HCT116 (cell line): ENCODE results near the gene MT1X. TPM values are rescaled to one million over a fixed set of nuclear protein-coding genes. Genes with fewer than 3 reads are reported as not detected.
A peak's percentile ranks its signal among the peaks of the same experiment; 100 is the strongest.

Experiments
- ATAC-seq: fragments of 200-7000 bp; cut with Tn5 transposase; 2 replicates; pipeline ENCODE4 v1.9.1; 2020; ENCODE audit warnings: mild to moderate bottlenecking, moderate library complexity
- BruUV-seq: library from RNA; stranded (reverse); fragments of 400-500 nt; replicated peaks from 2 replicates; lab custom pipeline; 2021; lab: Mats Ljungman, UMichigan
- CTCF ChIA-PET: fragments of 300-600 bp; sonication (Branson Sonifier 250); formaldehyde crosslinking; loops from one replicate; lab custom pipeline; 2021; ENCODE audit warnings: antibody characterized with exemption; lab: Charles Lee
- POLR2A ChIA-PET: fragments of 300-600, 350-600 bp; sonication (Branson Sonifier 250); formaldehyde crosslinking; loops from one replicate; lab custom pipeline; 2021; ENCODE audit warnings: antibody characterized with exemption; lab: Charles Lee
- RAD21 ChIA-PET, 2 experiments: fragments of 300-600 bp; sonication (Branson Sonifier 250); formaldehyde crosslinking; loops; one replicate each; lab custom pipeline; 2023; ENCODE audit warnings: low total read pairs in 2 of 2; ENCODE audit not compliant: uncharacterized antibody in 2 of 2, unreplicated experiment in 2 of 2, low non-redundant PET in 1 of 2; lab: Charles Lee
- DNase-seq: peaks from one replicate; pipeline ENCODE4 v3.0.0-alpha.2; 2010; ENCODE audit warnings: low read depth, low spot score
- H2AFZ ChIP-seq: fragments of 200-600 bp; shearing (Covaris generic), sonication (generic); 2 replicates; pipeline ENCODE4 v1.6.1; 2017; ENCODE audit warnings: low read depth, mixed run types, mixed read lengths, antibody characterized with exemption, low read length; ENCODE audit not compliant: poor library complexity, severe bottlenecking
- H3K27ac ChIP-seq: 2 replicates; pipeline ENCODE4 v1.5.1; 2012; ENCODE audit warnings: low read depth, low read length
- H3K27me3 ChIP-seq: fragments of 200-600 bp; sonication (generic); 2 replicates; pipeline ENCODE4 v1.6.1; 2016; ENCODE audit warnings: mixed run types, low read length, mixed read lengths; ENCODE audit not compliant: insufficient read depth
- H3K36me3 ChIP-seq, 2 experiments: fragments of 200-500 bp in 1 of 2; fragments of 200-600 bp in 1 of 2; sonication (Bioruptor generic) in 1 of 2; sonication (generic) in 1 of 2; 2 replicates each; pipeline versions ENCODE4 v1.5.1 to v1.6.1; 2014 to 2016; ENCODE audit warnings: low read length in 2 of 2, inconsistent platforms in 1 of 2, mixed read lengths in 1 of 2, mixed run types in 1 of 2; ENCODE audit not compliant: insufficient read depth in 2 of 2, control insufficient read depth in 1 of 2
- H3K4me1 ChIP-seq, 2 experiments: fragments of 200-600 bp in 1 of 2; sonication (generic) in 1 of 2; 2 replicates each; pipeline versions ENCODE4 v1.5.1 to v1.6.1; 2012 to 2017; ENCODE audit warnings: low read length in 2 of 2, inconsistent platforms in 1 of 2, mild to moderate bottlenecking in 1 of 2, mixed read lengths in 1 of 2, mixed run types in 1 of 2, moderate library complexity in 1 of 2; ENCODE audit not compliant: insufficient read depth in 2 of 2, control insufficient read depth in 1 of 2
- H3K4me2 ChIP-seq: fragments of 200-600 bp; sonication (generic); 2 replicates; pipeline ENCODE4 v1.6.1; 2017; ENCODE audit warnings: mixed run types, low read length, mixed read lengths
- H3K4me3 ChIP-seq, 2 experiments: fragments of 200-600 bp in 1 of 2; sonication (generic) in 1 of 2; replicated peaks in 1 of 2; 2 replicates each; pipeline ENCODE4 v1.5.1; 2011 to 2016; ENCODE audit warnings: low read length in 2 of 2, control low read depth in 1 of 2, low read depth in 1 of 2, mild to moderate bottlenecking in 1 of 2, mixed read lengths in 1 of 2, mixed run types in 1 of 2
- H3K79me2 ChIP-seq: fragments of 200-600 bp; sonication (generic); 2 replicates; pipeline ENCODE4 v1.6.1; 2017; ENCODE audit warnings: mild to moderate bottlenecking, mixed run types, low read length, moderate library complexity, mixed read lengths; ENCODE audit not compliant: insufficient read depth
- H3K9ac ChIP-seq: fragments of 200-600 bp; sonication (generic); 2 replicates; pipeline ENCODE4 v1.6.1; 2016; ENCODE audit warnings: low read length, mixed read lengths
- H3K9me2 ChIP-seq: fragments of 200-600 bp; sonication (generic), shearing (Covaris generic); 2 replicates; pipeline ENCODE4 v1.6.1; 2017; ENCODE audit warnings: mixed run types, mild to moderate bottlenecking, moderate library complexity; ENCODE audit not compliant: insufficient read depth
- H3K9me3 ChIP-seq, 2 experiments: fragments of 200-500 bp in 1 of 2; fragments of 200-600 bp in 1 of 2; sonication (Bioruptor generic) in 1 of 2; sonication (generic) in 1 of 2; 2 replicates each; pipeline ENCODE4 v1.6.1; 2014 to 2017; ENCODE audit warnings: low read length in 2 of 2, mixed read lengths in 2 of 2, inconsistent platforms in 1 of 2, low read depth in 1 of 2, mild to moderate bottlenecking in 1 of 2, mixed run types in 1 of 2, moderate library complexity in 1 of 2; ENCODE audit not compliant: control insufficient read depth in 1 of 2, insufficient read depth in 1 of 2
- H4K20me1 ChIP-seq: fragments of 200-600 bp; sonication (generic), shearing (Covaris generic); 2 replicates; pipeline ENCODE4 v1.6.1; 2017; ENCODE audit warnings: mixed run types, mild to moderate bottlenecking, moderate library complexity; ENCODE audit not compliant: insufficient read depth
- CBX3 ChIP-seq: IDR thresholded peaks from 2 replicates; pipeline ENCODE4 v1.6.1; 2012; ENCODE audit warnings: low read depth
- EZH2 ChIP-seq: fragments of 200-600 bp; sonication (generic); IDR thresholded peaks from 2 replicates; pipeline ENCODE4 v1.6.1; 2017; ENCODE audit warnings: antibody characterized with exemption, mixed run types
- EZH2phosphoT487 ChIP-seq: fragments of 200-600 bp; IDR thresholded peaks from 2 replicates; pipeline ENCODE4 v1.6.1; 2018; ENCODE audit warnings: antibody characterized with exemption, borderline replicate concordance
- POLR2AphosphoS5 ChIP-seq: IDR thresholded peaks from 2 replicates; pipeline ENCODE4 v1.6.1; 2011; ENCODE audit warnings: mild to moderate bottlenecking, low read depth, low read length, moderate library complexity
- REST ChIP-seq: IDR thresholded peaks from 2 replicates; pipeline ENCODE4 v1.6.1; 2012; ENCODE audit warnings: low read depth
- SIN3A ChIP-seq: IDR thresholded peaks from 2 replicates; pipeline ENCODE4 v1.6.1; 2012; ENCODE audit warnings: low read depth
- TCF7L2 ChIP-seq: IDR thresholded peaks from 2 replicates; pipeline ENCODE4 v1.7.0; 2011; ENCODE audit warnings: borderline replicate concordance, inconsistent platforms; ENCODE audit not compliant: insufficient read depth, insufficient read length; ENCODE audit errors: extremely low read depth
- YY1 ChIP-seq: IDR thresholded peaks from 2 replicates; pipeline ENCODE4 v1.6.1; 2011; ENCODE audit warnings: low read length, low read depth, moderate library complexity, mild to moderate bottlenecking; ENCODE audit not compliant: insufficient replicate concordance; ENCODE audit errors: extremely low read depth
- ZBTB33 ChIP-seq: IDR thresholded peaks from 2 replicates; pipeline ENCODE4 v1.6.1; 2011; ENCODE audit warnings: mild to moderate bottlenecking, low read length, moderate library complexity; ENCODE audit not compliant: insufficient replicate concordance; ENCODE audit errors: extremely low read depth
- ZFX ChIP-seq: fragments of 450-650 bp; IDR thresholded peaks from 2 replicates; pipeline ENCODE4 v1.6.1; 2017
- ZNF274 ChIP-seq: fragments of 200-500 bp; sonication (Bioruptor generic); IDR thresholded peaks from 2 replicates; pipeline ENCODE4 v1.6.1; 2014; ENCODE audit warnings: mild to moderate bottlenecking, low read depth, low read length, inconsistent platforms
- intact Hi-C: fragments of 100-400 bp; cut with micrococcal nuclease; formaldehyde crosslinking; loops from 2 replicates; pipeline ENCODE4 v1.10.0; 2022
- total RNA-seq: library from RNA; stranded (reverse); gene quantifications from one replicate; pipeline ENCODE4 v1.2.1, GENCODE V29; 2021; ENCODE audit not compliant: unreplicated experiment
- TF ChIP-seq, protein P1 (sequence below): IDR thresholded peaks from 2 replicates; pipeline ENCODE4 v1.6.1; 2012

Gene MT1X
- total RNA-seq, 1 experiment from 2014 or later = 50.2 TPM

GRCh38 chr16:56684256-56684925 is 2.1 kb downstream of the MT1X start:
- RAD21 ChIA-PET = no interaction called here
- no peak for TF ChIP-seq EZH2
- no peak for TF ChIP-seq ZNF274
- no peak for TF ChIP-seq ZFX
- peak; percentile 35; the same call in 1 of the 2 replicates for TF ChIP-seq POLR2AphosphoS5
- DNase-seq (no peak), ATAC-seq (no peak)
- Histone ChIP-seq H3K9me3 (no peaks in the 10 kb centered on the region), H3K4me1 (peaks cover 17 to 37% of the 10 kb centered on the region in 2 experiments), H3K79me2 (no peaks in the 10 kb centered on the region), H3K4me2 (no peak overlapping the region), H3K36me3 (no peaks in the 10 kb centered on the region), H3K27me3 (no peaks in the 10 kb centered on the region), H4K20me1 (no peaks in the 10 kb centered on the region), H2AFZ (no peak overlapping the region), H3K9ac (no peak overlapping the region), H3K4me3 (no peak overlapping the region), H3K27ac (no peak overlapping the region), H3K9me2 (no peaks in the 10 kb centered on the region)
- CTCF ChIA-PET = no interaction called here
- intact Hi-C loops = loop anchor here (5.0 kb wide), 2 partner anchors 57 to 1182 kb away; partner anchors contain the start of gene MT1E
- POLR2A ChIA-PET = interaction anchor here (1.2 to 2.4 kb wide), 2 partner anchors 59 to 76 kb away, joined by 4 to 9 read pairs; partner anchors contain the start of genes MT1E and MT2A
- BruUV-seq = no TSS peak

GRCh38 chr16:56684926-56685590 is 2.8 kb downstream of the MT1X start:
- CTCF ChIA-PET = no interaction called here
- H2AFZ ChIP-seq = no peak overlapping the region
- TF ChIP-seq, protein P1, sequence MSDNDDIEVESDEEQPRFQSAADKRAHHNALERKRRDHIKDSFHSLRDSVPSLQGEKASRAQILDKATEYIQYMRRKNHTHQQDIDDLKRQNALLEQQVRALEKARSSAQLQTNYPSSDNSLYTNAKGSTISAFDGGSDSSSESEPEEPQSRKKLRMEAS = no peak
- TF ChIP-seq SIN3A = no peak
- no peak for TF ChIP-seq EZH2phosphoT487
- no peak for TF ChIP-seq ZBTB33
- TF ChIP-seq CBX3 = no peak
- no peak for TF ChIP-seq YY1
- no peak for TF ChIP-seq REST
- no peak for TF ChIP-seq TCF7L2

More at GRCh38 chr16:56684926-56685590, 2.8 kb downstream of the MT1X start:
- ChIA-PET POLR2A (no interaction called here), RAD21 (no interaction called here)
- Histone ChIP-seq H3K9ac (no peak overlapping the region), H3K4me3 (no peak overlapping the region), H3K79me2 (no peaks in the 10 kb centered on the region), H3K9me3 (no peaks in the 10 kb centered on the region), H3K4me1 (peaks cover 18 to 36% of the 10 kb centered on the region in 2 experiments), H3K9me2 (no peaks in the 10 kb centered on the region), H3K27ac (no peak overlapping the region), H3K36me3 (no peaks in the 10 kb centered on the region), H3K27me3 (no peaks in the 10 kb centered on the region), H3K4me2 (no peak overlapping the region), H4K20me1 (no peaks in the 10 kb centered on the region)
- no peak for DNase-seq
- BruUV-seq = no TSS peak
- no peak for ATAC-seq
- intact Hi-C loops = loop anchor here (5.0 kb wide), 2 partner anchors 58 to 1183 kb away; partner anchors contain the start of gene MT1E
